SK-N-MC (cell line): ENCODE data around the gene CFAP20.

Source experiments
- EZH2 ChIP-seq: fragments of 200-600 bp; sonication (generic); IDR thresholded peaks from one replicate; pipeline ENCODE4 v1.6.1; 2017; ENCODE audit warnings: antibody characterized with exemption
- POLR2AphosphoS5 ChIP-seq: IDR thresholded peaks from 2 replicates; pipeline ENCODE4 v1.6.1; 2012; ENCODE audit warnings: mild to moderate bottlenecking, low read depth, low read length, borderline replicate concordance

DNA sequence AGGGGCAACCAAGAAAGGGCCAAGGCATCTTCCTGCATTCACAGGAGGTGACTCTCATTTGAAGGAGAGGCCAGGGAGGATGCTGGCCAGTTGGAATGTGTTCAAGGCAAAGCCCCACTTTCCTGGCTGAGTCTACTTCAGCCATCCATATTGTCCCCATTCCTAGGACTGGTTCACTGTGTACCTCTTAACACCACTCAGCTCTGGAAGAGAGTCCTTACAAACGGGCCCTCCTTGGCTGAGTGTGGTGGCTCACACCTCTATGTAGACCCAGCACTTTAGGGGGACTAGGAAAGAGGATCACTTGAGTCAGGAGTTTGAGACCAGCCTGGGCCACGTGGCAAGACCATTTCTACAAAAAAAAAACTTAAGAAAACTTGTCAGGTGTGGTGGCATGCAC is 28.1 kb upstream of the CFAP20 start:
- no peak for TF ChIP-seq EZH2
- no peak for TF ChIP-seq POLR2AphosphoS5
